Testis (tissue), 3 donors: ENCODE measurements around the gene PINK1. TPM values are rescaled to one million over a fixed set of nuclear protein-coding genes. Genes with fewer than 3 reads are reported as not detected.

ENCODE experiments used
- DNase-seq: peaks from one replicate; pipeline ENCODE4 v3.0.0-alpha.2; 2019
- H3K27ac ChIP-seq, 2 donors: fragments of 200-600 bp; sonication (generic); one replicate each; pipeline ENCODE4 v1.5.1; 2019
- H3K27me3 ChIP-seq: fragments of 200-600 bp; sonication (generic); one replicate; pipeline ENCODE4 v1.5.1; 2019
- H3K36me3 ChIP-seq: fragments of 200-600 bp; sonication (generic); one replicate; pipeline ENCODE4 v1.5.1; 2017; ENCODE audit warnings: low read depth; ENCODE audit errors: missing control alignments
- H3K4me1 ChIP-seq: fragments of 200-600 bp; sonication (generic); one replicate; pipeline ENCODE4 v1.5.1; 2019
- H3K4me3 ChIP-seq, 2 donors: fragments of 200-600 bp; sonication (generic); one replicate each; pipeline ENCODE4 v1.5.1; 2017 to 2019
- H3K9me3 ChIP-seq: fragments of 200-600 bp; sonication (generic); one replicate; pipeline ENCODE4 v1.5.1; 2017
- POLR2A ChIP-seq: fragments of 450-650 bp; IDR thresholded peaks from one replicate; pipeline ENCODE4 v1.6.1; 2017; ENCODE audit warnings: antibody characterized with exemption, mild to moderate bottlenecking, moderate library complexity
- WGBS, 2 donors: methylation state at CpG; one replicate each; pipeline ENCODE4 v1.1.5; 2018; 5-methylcytosine and 5-hydroxymethylcytosine counted together
- intact Hi-C: fragments of 100-400 bp; cut with DNase I; formaldehyde crosslinking; loops from one replicate; pipeline ENCODE4 v1.15.1; 2023; ENCODE audit warnings: low total_unique reads
- polyA plus RNA-seq: library from polyadenylated mRNA; stranded (reverse); fragments of 350-450 nt; fragmentation: Illumina TruSeq; extraction: RNeasy Lipid Tissue Mini Kit (QIAGEN cat#74804); gene quantifications from one replicate; pipeline ENCODE4 v1.2.3, GENCODE V29; 2014; ENCODE audit warnings: low read depth, low replicate concordance; ENCODE audit not compliant: insufficient read depth
- total RNA-seq, 2 donors: library from RNA; depleted of rRNA; stranded (reverse); fragments of >200 nt; gene quantifications; one replicate each; pipeline ENCODE4 v1.2.3, GENCODE V29; 2016
- TF ChIP-seq, protein P1 (sequence below), 3 experiments: fragments of 450-650 bp in 2 of 3; fragments of 200-600 bp in 1 of 3; sonication (generic) in 1 of 3; IDR thresholded peaks; one replicate each; pipeline ENCODE4 v1.5.1; 2016 to 2019; ENCODE audit warnings: antibody characterized with exemption in 3 of 3, mild to moderate bottlenecking in 2 of 3, moderate library complexity in 1 of 3

The PINK1 gene
- total and polyA plus RNA-seq, 3 donors from 2014 or later = 157 to 340 (median 168) TPM

DNA sequence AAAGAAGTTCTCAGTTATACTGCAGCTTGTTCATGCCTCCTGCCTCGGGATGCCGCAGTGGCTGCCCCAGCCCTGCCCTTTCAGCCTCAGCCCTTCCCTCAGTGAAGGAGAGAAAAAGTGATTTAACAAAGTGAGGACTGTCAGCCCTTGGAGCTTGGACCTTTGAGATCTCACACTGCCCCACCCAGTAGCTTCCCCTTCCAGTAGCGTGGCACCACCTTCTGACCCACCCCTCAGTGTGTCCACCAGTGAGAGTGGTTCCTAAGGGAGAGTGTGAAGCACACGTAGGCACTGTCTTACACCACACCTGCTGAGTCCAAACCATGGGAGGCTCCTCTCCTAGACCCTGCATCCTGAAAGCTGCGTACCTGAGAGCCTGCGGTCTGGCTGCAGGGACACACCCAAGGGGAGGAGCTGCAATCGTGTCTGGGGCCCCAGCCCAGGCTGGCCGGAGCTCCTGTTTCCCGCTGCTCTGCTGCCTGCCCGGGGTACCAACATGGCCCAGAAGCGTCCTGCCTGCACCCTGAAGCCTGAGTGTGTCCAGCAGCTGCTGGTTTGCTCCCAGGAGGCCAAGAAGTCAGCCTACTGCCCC is 44.5 kb upstream of the PINK1 start, which contains the start of gene CDA:
Gene CDA (plus strand): TSS at position 464 of the 592 bp plus-strand sequence. CDS start 33 bp downstream, at position 497.
- Histone ChIP-seq H3K9me3 (no peaks in the 10 kb centered on the region), H3K27ac (peak within 1 kb of the TSS in 1 of 2 donors; percentile 55), H3K36me3 (no peaks in the 10 kb centered on the region), H3K27me3 (no peaks in the 10 kb centered on the region), H3K4me1 (peaks cover 4% of the 10 kb centered on the region), H3K4me3 (no peak within 1 kb of the TSS)
- TF ChIP-seq POLR2A = no peak
- TF ChIP-seq, protein P1, sequence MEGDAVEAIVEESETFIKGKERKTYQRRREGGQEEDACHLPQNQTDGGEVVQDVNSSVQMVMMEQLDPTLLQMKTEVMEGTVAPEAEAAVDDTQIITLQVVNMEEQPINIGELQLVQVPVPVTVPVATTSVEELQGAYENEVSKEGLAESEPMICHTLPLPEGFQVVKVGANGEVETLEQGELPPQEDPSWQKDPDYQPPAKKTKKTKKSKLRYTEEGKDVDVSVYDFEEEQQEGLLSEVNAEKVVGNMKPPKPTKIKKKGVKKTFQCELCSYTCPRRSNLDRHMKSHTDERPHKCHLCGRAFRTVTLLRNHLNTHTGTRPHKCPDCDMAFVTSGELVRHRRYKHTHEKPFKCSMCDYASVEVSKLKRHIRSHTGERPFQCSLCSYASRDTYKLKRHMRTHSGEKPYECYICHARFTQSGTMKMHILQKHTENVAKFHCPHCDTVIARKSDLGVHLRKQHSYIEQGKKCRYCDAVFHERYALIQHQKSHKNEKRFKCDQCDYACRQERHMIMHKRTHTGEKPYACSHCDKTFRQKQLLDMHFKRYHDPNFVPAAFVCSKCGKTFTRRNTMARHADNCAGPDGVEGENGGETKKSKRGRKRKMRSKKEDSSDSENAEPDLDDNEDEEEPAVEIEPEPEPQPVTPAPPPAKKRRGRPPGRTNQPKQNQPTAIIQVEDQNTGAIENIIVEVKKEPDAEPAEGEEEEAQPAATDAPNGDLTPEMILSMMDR (IDR thresholded peaks at IDR 0.05) = no peak
- intact Hi-C loops = no loop called here
- 78 to 79% methylated on average over 3 to 4 of the region's 11 CpGs for WGBS, 2 donors
- DNase-seq = no peak

DNA sequence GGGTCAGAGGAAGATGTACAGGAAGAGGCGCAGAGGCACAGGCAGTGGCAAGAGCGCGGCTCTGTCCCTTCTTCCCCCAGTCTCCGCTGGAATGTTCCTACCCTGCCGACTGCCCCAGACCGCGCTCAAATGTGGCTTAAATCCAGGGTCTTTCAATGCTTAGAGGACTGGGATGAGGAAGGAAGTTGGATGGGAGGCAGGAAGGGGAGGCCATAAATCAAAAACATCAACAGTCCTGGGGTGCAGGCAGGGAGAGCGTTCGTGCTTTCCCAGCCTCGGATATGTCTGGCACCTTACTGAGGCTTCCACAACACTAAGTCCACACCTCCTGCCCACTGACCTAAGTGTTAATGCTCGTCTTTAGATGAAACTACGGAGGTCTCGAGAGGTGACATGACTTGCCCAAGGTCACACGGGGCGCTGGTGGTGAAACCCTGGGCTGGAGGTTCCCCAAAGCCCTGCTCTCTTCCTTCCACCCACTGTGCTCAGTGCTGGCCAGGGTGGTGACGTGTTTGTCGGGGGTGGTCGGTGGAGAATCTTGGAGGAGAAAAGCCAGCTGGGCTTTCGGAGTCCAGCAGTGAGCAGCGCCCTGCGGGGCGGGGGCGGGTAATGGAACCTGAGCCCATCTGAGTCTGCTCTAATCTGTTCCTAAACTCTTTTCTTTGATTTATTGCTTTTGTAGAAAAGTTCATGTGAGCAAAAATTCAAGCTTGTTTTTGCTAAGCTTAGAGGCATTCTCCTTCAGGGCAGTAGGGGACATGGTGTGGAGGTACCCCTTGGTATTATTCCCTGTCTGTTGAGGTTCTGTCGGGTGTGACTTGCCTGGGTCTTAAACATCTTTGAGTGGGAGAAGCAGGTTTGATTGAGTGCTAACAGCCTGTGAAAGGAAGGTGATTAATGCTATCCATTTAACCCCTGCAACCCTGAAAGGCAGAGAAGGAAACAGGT is 43.7 kb upstream of the PINK1 start:
- TF ChIP-seq POLR2A = no peak
- TF ChIP-seq, protein P1 (IDR thresholded peaks at IDR 0.05) = no peak
- peaks cover 4% of the 10 kb centered on the region for H3K4me1 ChIP-seq
- H3K4me3 ChIP-seq = no peak overlapping the region
- peak overlapping the region in 1 of 2 donors; percentile 55 for H3K27ac ChIP-seq
- H3K36me3 ChIP-seq = no peaks in the 10 kb centered on the region
- WGBS, 2 donors = 31 to 33% methylated on average over 24 of the region's 24 CpGs
- no peaks in the 10 kb centered on the region for H3K9me3 ChIP-seq
- no peak for DNase-seq
- H3K27me3 ChIP-seq = no peaks in the 10 kb centered on the region
- intact Hi-C loops = no loop called here

DNA sequence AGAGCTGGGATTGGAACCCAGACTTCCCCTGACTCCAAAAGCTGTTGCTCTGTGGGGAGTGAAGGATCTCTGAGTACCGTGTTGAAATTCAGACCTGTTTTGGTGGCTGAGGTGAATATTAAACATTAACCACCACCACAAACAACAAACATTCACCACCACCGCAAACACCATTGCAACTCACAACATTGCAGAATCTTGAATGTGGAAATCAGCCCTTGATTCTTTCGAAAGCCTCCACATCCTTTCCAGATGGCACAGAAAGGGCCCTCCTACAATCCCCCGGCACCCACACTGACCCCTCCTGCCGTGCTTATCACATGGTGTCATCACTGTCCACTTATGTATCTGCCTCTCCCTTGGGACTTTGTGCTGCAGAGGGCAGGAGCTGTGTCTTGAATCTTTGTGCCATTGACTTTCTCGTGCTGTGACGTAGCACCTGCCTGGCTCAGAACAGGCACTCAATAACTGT is 42.9 kb upstream of the PINK1 start:
- WGBS, 2 donors = 59% methylated on average over 7 of the region's 7 CpGs

DNA sequence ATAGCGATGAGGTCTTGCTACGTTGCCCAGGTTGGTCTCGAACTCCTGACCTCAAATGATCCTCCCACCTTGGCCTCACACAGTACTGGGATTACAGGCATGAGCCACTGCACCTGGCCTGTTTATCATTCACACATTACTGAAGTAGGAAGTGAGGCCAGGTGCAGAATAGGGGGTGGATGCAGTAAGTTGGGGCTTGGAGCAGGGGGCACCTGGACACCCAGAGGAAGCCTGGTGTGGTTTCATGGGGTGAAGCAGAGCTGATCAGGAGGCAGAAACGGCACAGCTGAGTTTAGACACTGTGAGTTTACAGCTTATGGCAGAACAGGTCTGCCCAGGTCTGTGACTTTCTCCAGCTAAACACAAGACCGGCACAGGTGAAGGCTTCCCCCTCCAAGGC is 39.5 kb upstream of the PINK1 start:
- H3K27me3 ChIP-seq = no peaks in the 10 kb centered on the region
- H3K4me1 ChIP-seq = peaks cover 4% of the 10 kb centered on the region
- no peak overlapping the region for H3K4me3 ChIP-seq
- H3K36me3 ChIP-seq = no peaks in the 10 kb centered on the region
- H3K9me3 ChIP-seq = no peaks in the 10 kb centered on the region
- DNase-seq = no peak
- TF ChIP-seq, protein P1 (IDR thresholded peaks at IDR 0.05) = no peak
- no peak for TF ChIP-seq POLR2A
- intact Hi-C loops = no loop called here
- WGBS, 2 donors = 86 to 87% methylated on average over 5 of the region's 5 CpGs
- no peak overlapping the region for H3K27ac ChIP-seq

More for the DNA sequence above, 42.9 kb upstream of the PINK1 start:
- Histone ChIP-seq H3K27ac (no peak overlapping the region), H3K4me3 (no peak overlapping the region), H3K27me3 (no peaks in the 10 kb centered on the region), H3K4me1 (peaks cover 4% of the 10 kb centered on the region), H3K36me3 (no peaks in the 10 kb centered on the region), H3K9me3 (no peaks in the 10 kb centered on the region)
- TF ChIP-seq, protein P1 (IDR thresholded peaks at IDR 0.05) = no peak
- no peak for TF ChIP-seq POLR2A
- intact Hi-C loops = no loop called here
- DNase-seq = no peak
